Gastroesophageal sphincter (tissue), 4 donors: ENCODE measurements around the gene IKZF3. TPM values are rescaled to one million over a fixed set of nuclear protein-coding genes. Genes with fewer than 3 reads are reported as not detected.

Experiments used
- ATAC-seq: fragments of 150-250 bp; one replicate; pipeline ENCODE4 v1.9.1; 2016; ENCODE audit warnings: mild to moderate bottlenecking, moderate library complexity
- H3K27ac ChIP-seq, 4 donors: fragments of 200-600 bp; sonication (generic) in 3 of 4; 1 replicate in 3 of 4; 2 replicates in 1 of 4; pipeline ENCODE4 v1.5.1; 2016 to 2019
- H3K27me3 ChIP-seq: fragments of 200-600 bp; sonication (generic); one replicate; pipeline ENCODE4 v1.5.1; 2019
- H3K36me3 ChIP-seq, 2 donors: fragments of 200-600 bp; sonication (generic); one replicate each; pipeline ENCODE4 v1.5.1; 2019; ENCODE audit warnings: control low read depth in 1 of 2
- H3K4me1 ChIP-seq, 3 donors: fragments of 200-600 bp; sonication (generic); 1 replicate in 2 of 3; 2 replicates in 1 of 3; pipeline ENCODE4 v1.5.1; 2016 to 2019; ENCODE audit warnings: control low read depth in 2 of 3
- H3K4me3 ChIP-seq, 2 donors: fragments of 200-600 bp; sonication (generic); one replicate each; pipeline ENCODE4 v1.5.1; 2019; ENCODE audit warnings: mild to moderate bottlenecking in 1 of 2, moderate library complexity in 1 of 2
- H3K9me3 ChIP-seq, 3 donors: fragments of 200-600 bp; sonication (generic); one replicate each; pipeline ENCODE4 v1.5.1; 2017 to 2019; ENCODE audit warnings: control low read depth in 2 of 3
- EP300 ChIP-seq: sonication (generic); formaldehyde crosslinking; IDR thresholded peaks from one replicate; pipeline ENCODE4 v1.6.1; 2017; ENCODE audit warnings: antibody characterized with exemption, mild to moderate bottlenecking
- POLR2A ChIP-seq, 2 donors: fragments of 450-650 bp; IDR thresholded peaks; one replicate each; pipeline ENCODE4 v1.6.1; 2017; ENCODE audit warnings: antibody characterized with exemption in 2 of 2, mild to moderate bottlenecking in 2 of 2, moderate library complexity in 1 of 2
- POLR2AphosphoS5 ChIP-seq: sonication (generic); formaldehyde crosslinking; IDR thresholded peaks from one replicate; pipeline ENCODE4 v1.6.1; 2017; ENCODE audit warnings: antibody characterized with exemption
- WGBS, 2 donors: methylation state at CpG; one replicate each; pipeline ENCODE4 v1.1.5; 2018; ENCODE audit warnings: low coverage in 1 of 2; 5-methylcytosine and 5-hydroxymethylcytosine counted together
- total RNA-seq, 4 donors: library from RNA; depleted of rRNA; stranded (reverse); fragments of >200 nt; gene quantifications; one replicate each; pipeline ENCODE4 v1.1.0, GENCODE V29; 2016
- TF ChIP-seq, protein P1 (sequence below), 4 experiments: fragments of 200-600 bp in 2 of 4; fragments of 450-650 bp in 2 of 4; sonication (generic) in 1 of 4; IDR thresholded peaks; one replicate each; pipeline ENCODE4 v1.5.1; 2017 to 2019; ENCODE audit warnings: antibody characterized with exemption in 4 of 4, mild to moderate bottlenecking in 2 of 4, moderate library complexity in 2 of 4

The IKZF3 gene
- total RNA-seq, 4 donors from 2014 or later: 0.62 to 1.5 (median 0.95) TPM

DNA sequence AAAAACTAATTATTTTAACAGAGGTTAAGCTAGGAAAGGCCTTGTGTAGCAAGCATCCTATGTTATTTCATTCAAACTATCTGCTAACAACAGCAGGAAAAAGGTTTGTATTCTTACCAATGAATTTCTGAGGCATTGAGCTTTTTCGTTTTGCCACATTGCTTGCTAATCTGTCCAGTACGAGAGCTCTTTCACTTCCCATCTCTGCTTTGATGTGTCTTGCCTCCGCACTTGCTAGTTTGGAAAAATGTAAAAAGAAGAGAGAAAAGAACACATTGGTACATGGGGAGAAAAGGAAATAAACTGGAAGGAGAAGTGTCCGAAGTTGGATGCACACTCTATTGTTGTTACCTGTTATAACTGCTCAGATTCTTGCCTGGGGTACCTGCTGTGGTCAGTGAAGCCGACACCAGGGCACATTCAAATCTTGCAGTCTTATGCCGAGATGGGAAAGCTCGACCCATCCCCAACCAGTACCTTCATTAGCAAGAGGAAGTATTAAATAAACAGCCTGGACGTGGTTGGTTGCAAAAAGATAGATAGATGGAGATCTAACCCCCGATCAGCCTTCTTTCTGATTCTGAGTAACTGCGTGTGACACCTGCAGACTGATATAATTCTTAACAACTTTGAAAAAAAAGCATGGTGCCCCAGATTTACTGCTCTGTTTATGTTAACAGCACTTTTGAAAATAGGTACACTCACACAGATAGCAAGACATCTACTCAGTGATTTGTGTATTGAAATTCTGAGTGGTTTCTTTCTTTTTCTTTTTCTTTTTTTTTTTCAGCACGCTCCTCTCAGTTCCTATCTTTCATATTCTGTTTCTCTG, 86.4 kb downstream of the IKZF3 start:
- Histone ChIP-seq H3K9me3 (no peaks in the 10 kb centered on the region), H3K36me3 (no peaks in the 10 kb centered on the region), H3K4me3 (no peak overlapping the region), H3K27me3 (peaks cover 57% of the 10 kb centered on the region), H3K4me1 (no peaks in the 10 kb centered on the region), H3K27ac (no peak overlapping the region)
- no peak for ATAC-seq
- TF ChIP-seq POLR2A (IDR thresholded peaks at IDR 0.05): no peak
- no peak for TF ChIP-seq EP300
- TF ChIP-seq, protein P1, sequence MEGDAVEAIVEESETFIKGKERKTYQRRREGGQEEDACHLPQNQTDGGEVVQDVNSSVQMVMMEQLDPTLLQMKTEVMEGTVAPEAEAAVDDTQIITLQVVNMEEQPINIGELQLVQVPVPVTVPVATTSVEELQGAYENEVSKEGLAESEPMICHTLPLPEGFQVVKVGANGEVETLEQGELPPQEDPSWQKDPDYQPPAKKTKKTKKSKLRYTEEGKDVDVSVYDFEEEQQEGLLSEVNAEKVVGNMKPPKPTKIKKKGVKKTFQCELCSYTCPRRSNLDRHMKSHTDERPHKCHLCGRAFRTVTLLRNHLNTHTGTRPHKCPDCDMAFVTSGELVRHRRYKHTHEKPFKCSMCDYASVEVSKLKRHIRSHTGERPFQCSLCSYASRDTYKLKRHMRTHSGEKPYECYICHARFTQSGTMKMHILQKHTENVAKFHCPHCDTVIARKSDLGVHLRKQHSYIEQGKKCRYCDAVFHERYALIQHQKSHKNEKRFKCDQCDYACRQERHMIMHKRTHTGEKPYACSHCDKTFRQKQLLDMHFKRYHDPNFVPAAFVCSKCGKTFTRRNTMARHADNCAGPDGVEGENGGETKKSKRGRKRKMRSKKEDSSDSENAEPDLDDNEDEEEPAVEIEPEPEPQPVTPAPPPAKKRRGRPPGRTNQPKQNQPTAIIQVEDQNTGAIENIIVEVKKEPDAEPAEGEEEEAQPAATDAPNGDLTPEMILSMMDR (IDR thresholded peaks at IDR 0.05): no peak
- no peak for TF ChIP-seq POLR2AphosphoS5
- WGBS, 2 donors: 29 to 36% methylated on average over 10 to 11 of the region's 11 CpGs

DNA sequence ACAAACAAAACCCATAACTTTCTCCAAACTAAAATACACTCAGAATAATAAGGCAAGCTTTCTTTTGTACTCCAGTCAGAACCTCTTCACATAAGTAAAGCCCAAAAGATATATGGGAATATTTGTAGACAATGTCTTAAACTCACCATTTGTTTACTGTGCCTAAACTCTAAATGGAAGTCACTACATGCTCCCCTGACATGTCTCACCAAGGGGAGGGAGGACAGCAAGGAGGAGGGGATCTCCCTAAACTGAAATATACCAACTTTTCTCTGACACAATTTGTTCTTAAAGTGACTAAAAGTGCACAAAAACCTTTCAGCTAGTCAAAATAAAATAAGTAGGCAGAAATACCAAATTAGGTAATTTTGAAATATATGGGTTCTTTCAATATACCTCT, 87.9 kb downstream of the IKZF3 start:
- no peak for TF ChIP-seq EP300
- no peak for TF ChIP-seq POLR2AphosphoS5
- TF ChIP-seq POLR2A (IDR thresholded peaks at IDR 0.05): no peak
- TF ChIP-seq, protein P1 (IDR thresholded peaks at IDR 0.05): no peak
- no peak overlapping the region for H3K4me3 ChIP-seq
- no peaks in the 10 kb centered on the region for H3K36me3 ChIP-seq
- H3K27me3 ChIP-seq: peaks cover 61% of the 10 kb centered on the region
- no peak overlapping the region for H3K27ac ChIP-seq
- H3K9me3 ChIP-seq: no peaks in the 10 kb centered on the region
- H3K4me1 ChIP-seq: no peaks in the 10 kb centered on the region
- no peak for ATAC-seq

DNA sequence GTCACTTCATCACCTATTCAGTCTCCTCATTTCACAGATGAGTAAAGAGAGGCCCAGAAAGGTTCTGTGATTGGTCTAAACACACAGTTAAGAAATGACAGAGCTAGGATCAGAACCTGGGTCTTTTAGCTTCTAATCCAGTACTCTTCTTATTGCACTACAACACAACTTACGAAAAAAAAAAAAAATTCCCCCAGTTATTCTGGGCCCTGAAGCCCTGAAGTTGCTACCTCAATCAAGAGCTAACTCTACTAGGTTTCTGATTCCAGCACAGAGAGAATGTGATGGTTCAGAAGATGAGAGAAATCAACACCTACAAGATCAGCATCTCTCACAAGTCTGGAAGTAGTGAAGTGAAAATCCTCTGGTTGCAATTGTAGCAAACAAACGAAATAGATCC, 89.1 kb downstream of the IKZF3 start:
- H3K27ac ChIP-seq: no peak overlapping the region
- no peak for TF ChIP-seq POLR2AphosphoS5
- TF ChIP-seq EP300: no peak
- TF ChIP-seq, protein P1 (IDR thresholded peaks at IDR 0.05): no peak
- TF ChIP-seq POLR2A (IDR thresholded peaks at IDR 0.05): no peak
- H3K36me3 ChIP-seq: no peaks in the 10 kb centered on the region
- no peak overlapping the region for H3K4me3 ChIP-seq
- 40 to 64% methylated on average over 1 to 2 of the region's 2 CpGs for WGBS, 2 donors
- H3K9me3 ChIP-seq: no peaks in the 10 kb centered on the region
- no peak for ATAC-seq
- no peaks in the 10 kb centered on the region for H3K4me1 ChIP-seq
- H3K27me3 ChIP-seq: peaks cover 52% of the 10 kb centered on the region

DNA sequence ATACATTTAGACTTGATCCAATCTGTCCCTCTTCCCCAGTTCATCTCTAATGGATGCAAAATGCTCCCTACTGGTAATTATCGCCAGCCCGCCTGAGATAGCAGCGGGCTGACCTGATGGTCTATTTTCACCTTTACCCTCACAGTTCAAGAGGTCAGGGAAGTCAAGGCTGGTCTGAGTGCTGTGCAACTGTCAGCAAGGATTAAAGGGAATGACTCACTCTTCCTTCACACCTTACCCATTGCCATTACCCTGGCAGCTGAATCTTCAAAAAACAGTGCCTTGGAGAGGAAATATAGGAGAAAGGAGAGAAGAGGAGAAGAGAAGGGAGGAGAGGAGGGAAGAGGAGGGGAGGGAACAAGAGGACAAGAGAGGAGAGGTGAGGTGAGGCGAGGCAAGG, 90.1 kb downstream of the IKZF3 start:
- Histone ChIP-seq H3K27ac (no peak overlapping the region), H3K4me3 (no peak overlapping the region), H3K36me3 (no peaks in the 10 kb centered on the region), H3K4me1 (no peaks in the 10 kb centered on the region), H3K9me3 (no peaks in the 10 kb centered on the region), H3K27me3 (peaks cover 42% of the 10 kb centered on the region)
- ATAC-seq: no peak
- WGBS, 2 donors: 46 to 61% methylated on average over 2 to 4 of the region's 4 CpGs
- TF ChIP-seq, protein P1 (IDR thresholded peaks at IDR 0.05): no peak
- TF ChIP-seq EP300: no peak
